HG02973 (cell line): ENCODE data around the gene MARK3.

Experiments
- ATAC-seq: cut with Tn5 transposase; IDR thresholded peaks from one replicate; pipeline ENCODE4 v1.9.1; 2021; ENCODE audit warnings: moderate library complexity; ENCODE audit not compliant: unreplicated experiment

MARK3 gene

DNA sequence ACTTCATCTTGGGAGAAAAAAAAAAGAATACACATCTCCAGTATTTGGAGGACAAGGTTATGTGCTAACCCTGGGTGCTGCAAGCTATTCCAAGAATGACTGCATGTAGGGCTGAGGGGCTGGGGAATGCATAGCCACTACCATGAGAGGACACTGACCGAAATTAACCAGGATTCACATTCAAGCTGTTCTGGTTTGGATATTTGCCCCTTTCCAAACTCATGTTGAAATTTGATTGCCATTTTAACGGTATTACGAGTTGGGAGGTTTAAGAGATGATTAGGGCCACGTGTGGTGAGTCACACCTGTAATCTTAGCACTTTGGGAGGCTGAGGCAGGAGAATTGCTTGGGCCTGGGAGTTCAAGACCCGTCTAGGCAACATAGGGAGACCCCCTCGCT, 18.5 kb upstream of the MARK3 start:
- no peak for ATAC-seq

DNA sequence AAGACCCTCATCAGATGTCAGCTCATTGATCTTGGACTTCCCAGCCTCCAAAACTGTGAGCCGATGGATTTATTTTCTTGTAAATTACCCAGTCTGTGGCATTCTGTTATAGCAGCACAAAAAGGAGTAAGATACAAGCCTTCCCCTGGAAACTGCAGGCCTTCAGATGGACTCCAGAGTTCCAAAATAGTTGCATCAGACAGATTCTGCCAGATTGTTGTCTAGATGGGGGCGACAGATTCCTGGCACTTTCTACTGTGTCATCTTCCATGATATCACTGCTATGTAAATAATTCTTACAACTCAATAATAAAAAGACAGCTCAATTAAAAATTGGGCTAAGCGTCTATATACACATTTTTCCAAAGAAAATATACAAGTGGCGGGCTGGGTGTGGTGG, 17.2 kb upstream of the MARK3 start:
- no peak for ATAC-seq

DNA sequence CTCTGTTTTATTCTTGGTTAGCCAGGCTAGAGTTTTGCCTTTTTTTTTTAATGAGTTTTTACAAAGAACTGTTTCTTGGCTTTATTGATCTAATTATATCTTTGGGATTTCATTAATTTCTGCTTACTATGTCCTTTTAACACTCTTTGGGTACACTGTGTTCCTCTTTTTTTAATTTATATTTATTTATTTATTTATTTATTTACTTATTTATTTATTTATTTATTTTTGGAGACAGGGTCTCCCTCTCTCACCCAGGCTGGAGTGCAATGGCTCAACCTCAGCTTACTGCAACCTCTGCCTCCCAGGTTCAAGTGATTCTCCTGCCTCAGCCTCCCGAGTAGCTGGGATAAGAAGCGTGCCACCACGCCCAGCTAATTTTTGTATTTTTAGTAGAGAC, 15.1 kb upstream of the MARK3 start:
- no peak for ATAC-seq

DNA sequence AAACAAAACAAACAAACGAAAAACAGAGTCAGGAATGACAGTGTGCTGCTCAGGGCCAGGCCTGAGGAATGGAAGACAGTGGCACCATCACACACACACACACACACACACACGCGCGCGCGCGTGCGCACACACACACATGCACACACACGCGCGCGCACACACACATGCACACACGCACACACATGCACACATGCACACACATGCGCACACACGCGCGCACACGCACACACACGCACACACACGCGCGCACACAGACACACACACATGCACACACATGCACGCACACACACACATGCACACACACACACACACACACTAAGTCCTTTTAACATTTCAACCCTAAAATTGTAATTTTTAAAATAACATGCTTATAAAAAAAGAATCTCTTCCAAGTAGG, 13.2 kb upstream of the MARK3 start:
- no peak for ATAC-seq

DNA sequence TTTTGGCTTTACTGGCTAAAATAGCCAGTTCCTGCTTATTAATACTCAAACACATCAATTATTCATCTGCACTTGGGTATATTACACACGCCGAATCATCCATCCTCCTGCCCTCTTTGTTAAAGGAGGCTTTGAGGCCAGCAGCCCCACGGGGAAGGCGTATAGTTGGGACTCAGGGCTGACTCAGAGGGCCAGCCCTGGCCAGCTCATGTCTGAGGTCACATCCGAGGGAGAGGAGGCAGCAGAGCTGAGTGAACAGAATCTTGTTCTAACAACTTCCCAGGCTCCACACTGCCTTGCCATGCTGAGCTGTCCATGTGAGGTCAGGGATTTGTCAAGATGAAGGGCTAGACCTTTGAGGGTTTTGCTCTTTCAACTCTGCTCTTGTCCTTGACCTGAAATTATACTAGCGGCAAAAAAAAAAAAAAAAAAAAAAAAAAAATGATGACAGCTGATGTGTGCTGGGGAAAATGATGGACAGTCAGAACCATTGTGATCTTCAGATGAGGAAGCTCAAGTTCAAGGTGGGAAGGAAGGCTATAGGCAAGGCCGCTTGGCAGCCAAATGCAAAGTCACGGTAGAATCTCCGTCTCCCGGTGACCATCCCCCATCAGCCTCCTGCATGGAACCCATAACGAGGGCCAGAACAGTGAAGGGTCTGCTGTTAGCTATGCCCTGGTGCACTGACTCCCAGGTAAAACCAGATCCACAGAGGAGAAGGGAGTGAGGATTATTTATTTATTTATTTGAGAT, 12.5 kb upstream of the MARK3 start:
- ATAC-seq: no peak

DNA sequence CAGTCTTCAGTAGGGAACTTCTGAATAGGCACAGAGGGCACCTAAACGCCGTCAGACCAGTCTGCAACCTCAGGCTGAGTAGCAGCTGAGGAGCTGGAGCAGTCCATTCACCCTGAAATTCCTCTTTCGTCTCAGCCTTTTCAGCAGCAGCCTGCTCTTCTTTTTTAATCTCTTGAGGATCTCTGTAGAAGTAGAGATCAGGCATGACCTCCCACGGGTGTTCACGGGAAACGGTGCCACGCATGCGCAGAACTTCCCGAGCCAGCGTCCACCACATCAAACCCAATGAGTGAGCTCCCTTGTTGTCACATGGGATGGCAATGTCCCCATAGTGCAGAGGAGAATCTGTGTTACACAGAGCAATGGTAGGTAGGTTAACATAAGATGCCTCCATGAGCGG, 11.1 kb upstream of the MARK3 start:
- no peak for ATAC-seq

DNA sequence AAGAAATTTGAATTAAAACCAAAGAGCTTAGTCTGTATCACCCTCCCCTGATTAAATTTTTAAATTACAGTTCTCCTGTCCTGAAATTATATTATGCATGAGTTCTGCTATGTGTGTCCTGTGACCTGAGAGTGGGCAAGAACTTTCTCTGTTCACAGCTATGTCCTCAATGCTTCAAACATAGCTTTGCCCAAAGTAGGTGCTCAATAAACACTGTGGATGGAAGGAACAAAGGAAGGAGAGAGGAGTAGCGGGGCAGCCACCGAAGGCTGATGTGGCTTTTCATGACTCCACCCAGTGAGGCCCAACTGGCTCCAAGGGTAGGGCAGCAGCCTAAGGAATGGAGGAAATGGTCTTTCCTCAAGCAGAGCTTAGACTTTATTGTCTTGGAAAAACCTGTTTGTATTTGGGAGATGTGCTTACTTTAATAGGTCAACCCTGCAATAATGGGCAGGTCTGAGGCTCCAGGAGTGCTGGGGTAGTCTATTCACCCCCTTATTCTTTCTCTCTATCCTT, 7.6 kb upstream of the MARK3 start:
- ATAC-seq: no peak

DNA sequence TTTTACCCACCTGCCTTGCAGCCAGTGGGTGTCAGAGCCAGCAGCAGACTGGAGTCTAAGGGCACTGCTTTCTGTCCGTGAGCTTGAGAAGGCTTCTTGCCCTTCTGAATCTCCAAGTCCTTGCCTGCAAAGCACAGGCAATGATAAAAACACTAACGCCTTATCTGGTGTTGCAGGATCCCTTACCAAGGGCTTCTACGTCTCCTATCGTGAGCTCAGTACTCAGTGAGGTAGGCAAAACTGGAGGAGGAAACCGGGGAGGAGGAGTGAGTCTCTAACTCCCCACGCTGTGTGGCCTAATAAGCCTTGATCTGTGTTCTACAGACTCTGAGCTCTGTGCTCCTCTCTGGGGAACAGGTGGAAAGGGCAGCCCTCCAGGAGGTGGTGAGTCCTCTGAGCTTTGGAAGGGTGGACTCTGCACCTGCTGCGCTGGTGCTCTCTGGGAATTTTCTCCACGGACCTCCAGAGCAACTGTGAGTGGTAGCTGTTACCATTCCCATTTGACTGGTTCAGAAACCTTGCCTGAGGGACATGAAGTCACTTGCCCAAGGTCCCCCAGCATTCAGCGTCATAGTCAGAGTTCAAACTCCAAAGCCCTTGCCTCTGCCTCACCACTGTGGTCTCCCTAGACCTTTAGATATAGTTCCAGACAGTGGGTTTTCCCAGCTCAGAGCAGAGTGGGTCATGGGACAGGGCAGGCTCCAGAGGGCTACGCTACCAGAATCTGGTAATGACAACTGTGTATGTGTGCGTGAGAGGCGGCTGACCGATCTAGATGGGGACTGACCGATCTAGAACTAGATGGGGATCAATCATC, 7.0 kb upstream of the MARK3 start:
- ATAC-seq: no peak

DNA sequence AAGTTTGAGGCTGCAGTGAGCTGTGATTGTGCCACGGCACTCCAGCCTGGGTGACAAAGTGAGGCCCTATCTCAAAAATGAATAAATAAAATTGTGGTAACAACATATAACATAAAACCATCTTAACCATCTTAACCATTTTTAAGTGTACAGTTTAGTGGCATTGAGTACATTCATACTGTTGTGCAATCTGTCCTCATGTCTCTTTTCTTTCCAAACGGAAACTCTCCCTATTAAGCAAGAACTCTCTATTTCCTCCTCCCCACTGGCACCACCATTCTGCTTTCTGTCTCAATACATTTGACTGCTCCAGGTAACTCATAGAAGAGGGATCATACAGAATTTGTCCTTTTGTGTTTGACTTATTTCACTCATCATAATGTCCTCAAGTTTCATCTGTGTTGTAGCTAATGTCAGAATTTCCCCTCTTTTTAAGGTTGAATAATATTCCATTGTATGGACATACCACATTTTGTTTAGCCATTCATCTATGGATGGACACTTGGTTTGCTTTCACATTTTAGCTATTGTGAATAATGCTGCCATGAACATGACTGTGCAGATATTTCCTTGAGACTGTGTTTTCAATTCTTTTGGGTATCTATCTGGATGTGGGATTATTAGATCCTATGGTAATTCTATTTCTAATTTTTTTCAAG, 4.4 kb upstream of the MARK3 start:
- ATAC-seq: no peak

DNA sequence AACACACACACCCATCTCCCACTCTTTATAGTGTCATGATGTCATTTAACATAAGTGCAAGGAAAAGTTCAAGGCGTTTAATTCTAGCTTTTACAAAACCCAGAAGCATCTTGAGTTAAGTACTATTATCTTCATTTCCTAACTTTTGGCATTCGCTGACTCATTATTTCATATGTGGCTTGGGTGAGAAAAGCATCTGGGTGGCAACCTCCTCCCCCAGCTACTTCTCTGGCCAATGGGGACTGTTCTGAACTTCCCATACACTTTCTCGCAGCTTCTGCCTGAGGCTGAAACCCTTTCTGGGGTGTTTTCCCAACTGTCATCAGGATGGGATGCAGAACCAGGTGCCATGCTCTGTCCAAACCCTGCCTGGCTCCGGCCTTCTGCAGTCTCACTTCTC, 2.8 kb upstream of the MARK3 start:
- no peak for ATAC-seq

DNA sequence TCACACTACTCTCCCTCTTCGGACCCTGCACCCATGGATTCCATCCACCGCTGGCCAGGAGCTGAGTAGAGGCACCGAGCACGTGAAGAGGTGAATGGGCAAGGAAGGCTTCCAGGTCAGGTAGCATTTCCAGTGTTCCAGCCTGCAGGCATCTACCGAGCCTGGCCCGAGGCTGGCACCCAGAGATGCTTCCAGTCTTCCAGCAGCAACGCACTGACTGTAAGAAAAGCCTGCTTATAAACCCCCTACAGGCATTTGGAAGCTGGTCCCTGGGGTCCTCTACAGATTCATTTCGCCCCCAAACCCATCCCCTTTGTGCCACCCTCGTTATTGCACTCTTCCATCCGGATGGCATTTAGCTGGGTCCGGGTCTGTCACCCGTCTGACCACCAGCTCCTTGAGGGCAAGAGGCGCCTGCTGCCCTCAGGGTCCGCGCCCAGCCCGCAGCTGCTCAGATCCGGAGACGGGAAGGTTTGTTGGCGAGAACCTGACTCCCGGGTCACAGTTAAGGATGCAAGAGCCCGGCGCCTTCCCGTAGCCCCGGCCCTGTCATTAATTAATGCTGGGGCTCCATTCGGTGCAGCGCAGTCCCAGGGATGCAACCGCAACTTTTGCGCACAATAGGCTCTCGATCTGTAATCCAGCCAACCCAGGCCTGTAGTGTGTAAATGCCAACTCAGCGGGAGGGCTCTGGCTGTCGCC, 614 bp upstream of the MARK3 start:
- ATAC-seq: no peak

DNA sequence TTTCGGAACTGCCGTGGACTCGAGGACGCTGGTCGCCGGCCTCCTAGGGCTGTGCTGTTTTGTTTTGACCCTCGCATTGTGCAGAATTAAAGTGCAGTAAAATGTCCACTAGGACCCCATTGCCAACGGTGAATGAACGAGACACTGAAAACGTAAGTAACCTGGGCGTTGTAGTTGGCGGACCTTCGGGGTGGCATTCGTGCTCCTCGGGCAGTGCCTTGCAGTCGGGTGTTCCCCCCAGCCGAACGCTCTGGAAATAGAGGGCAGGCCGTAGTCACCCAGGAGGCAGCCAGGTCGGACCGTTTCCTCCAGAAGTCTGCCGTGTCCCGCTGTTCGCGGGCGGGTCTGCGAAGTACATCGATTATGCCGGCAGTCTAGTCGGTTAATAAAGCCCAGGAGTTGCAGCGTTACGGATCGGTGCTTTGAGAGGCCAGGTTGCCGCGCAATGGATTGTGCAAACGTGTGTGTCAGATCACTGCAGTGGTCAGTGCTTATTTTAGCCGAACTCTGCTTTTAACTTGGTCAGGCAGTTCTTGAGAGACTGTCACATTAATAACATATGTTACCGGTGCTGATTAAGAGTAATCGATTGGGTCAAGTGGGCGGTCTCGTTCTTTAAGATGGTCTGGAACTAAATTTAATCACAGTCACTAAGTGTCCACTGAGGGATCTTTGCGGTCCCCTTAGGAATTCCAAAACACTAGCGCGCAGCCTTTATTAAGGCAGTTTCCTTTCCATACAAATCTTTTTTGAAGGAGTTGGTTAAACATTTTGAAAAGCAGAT, 906 bp downstream of the MARK3 start:
- ATAC-seq: no peak

DNA sequence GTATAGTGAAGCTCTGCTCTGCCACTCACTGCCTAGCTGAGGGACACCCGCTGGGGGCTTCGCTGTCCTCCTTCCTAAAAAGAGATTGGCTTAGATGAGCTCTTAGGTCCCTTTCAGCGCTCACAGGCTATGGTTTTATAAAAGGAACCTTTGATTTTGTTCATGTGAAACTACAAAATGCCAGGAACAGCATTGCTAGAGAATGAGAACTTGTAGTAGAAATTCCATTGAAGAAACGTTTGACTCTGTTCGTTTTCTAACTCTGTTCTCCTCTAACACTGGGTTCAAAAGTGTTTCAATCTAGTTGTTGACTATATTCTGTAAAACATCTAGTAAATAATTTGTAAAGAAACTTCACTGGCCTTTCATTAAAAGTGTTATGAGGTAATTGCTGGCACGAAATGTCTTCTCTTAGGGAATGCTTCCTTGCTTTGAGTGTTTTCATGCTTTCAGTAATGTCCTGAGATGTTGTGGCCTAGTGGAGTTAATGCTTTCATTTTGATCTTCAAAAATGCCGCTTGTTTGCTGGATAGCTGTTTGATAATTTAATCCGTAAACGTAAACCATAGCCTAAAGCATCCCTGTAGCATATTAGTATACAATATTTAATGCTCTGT, 1.6 kb downstream of the MARK3 start:
- no peak for ATAC-seq

DNA sequence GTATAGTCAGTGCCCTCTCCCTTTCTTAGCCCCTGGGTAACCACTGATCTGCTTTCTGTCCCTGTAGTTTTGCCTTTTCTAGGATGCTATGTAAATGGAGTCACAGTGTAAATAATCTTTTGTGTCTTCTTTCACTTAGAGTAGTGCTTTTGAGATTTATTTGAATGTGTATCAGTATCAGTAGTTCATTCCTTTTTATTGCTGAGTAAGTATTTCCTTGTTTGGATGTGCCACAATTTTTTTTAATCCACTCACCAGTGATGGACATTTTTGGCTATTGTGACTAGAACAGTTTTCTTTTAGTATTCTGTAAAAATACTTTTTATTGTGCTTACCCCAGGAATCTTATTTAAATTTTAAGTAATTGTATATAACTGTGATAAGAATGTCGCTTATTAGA, 3.4 kb downstream of the MARK3 start:
- ATAC-seq: no peak

DNA sequence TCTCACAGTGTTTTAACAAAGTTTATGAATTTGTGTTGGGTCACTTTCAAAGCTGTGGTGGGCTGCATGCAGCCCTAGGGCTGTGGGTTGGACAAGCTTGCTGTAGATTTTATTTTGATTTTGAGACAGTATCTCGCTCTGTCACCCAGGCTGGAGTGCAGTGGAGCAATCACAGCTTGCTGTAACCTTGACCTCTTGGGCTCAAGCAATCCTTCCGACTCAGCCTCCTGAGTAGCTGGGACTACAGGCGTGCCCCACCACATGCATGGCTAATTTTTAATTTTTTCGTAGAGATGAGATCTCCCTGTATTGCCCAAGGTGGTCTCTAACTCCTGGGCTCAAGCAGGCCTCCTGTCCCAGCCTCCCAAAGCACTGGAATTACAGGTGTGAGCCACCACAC, 5.4 kb downstream of the MARK3 start:
- ATAC-seq: no peak

DNA sequence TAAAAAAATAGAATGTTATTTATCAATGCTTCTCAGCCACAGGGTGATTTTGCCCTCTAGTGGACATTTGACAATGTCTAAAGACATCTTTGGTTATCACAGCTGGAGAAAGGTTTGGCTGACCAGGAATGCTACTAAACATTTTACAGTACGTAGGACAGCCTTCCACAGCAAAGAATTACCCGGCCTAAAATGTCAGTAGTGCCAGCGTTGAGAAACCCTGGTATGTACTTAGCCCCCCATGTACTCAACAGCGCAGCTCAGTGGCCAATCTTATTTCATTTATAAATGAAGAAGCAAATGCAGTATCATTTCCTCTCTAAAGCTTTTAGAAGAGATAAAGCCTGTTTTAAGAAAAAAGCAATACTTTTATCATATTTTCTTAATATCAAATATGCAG, 5.8 kb downstream of the MARK3 start:
- ATAC-seq: no peak

DNA sequence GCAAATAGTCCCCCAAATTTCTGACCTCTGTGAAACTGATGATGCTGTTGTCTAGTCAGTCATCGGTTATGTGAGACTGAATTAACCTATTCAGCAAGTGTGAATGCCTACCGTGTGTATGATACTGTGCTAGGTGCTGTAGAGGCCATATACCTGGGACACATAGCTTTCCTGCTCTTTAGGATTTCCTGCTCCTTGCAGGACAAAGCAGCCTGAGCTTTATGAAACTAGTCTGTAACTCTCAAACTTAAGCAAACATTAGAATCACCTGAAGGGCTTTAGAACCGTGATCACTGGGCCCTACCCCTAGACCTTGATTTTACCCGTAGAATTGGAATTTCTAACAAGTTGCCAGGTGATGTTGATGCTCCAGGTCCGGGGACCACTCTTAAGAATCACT, 6.9 kb downstream of the MARK3 start:
- ATAC-seq: no peak

DNA sequence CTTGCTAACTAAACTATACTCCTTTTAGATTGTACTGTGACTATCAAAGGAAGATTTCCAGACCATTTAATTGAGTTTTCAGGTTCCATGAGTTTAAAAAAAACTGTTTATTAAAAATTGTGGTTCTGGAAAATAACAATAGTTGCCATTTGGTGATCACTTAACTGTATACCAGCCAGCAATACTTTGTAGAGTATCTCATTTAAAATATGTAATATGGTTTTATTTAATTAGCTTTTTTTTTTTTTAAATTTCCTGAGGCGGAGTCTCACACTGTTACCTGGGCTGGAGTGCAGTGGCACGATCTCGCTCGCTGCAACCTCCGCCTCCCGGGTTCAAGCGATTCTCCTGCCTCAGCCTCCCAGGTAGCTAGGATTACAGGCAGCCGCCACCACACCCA, 7.4 kb downstream of the MARK3 start:
- ATAC-seq: no peak

DNA sequence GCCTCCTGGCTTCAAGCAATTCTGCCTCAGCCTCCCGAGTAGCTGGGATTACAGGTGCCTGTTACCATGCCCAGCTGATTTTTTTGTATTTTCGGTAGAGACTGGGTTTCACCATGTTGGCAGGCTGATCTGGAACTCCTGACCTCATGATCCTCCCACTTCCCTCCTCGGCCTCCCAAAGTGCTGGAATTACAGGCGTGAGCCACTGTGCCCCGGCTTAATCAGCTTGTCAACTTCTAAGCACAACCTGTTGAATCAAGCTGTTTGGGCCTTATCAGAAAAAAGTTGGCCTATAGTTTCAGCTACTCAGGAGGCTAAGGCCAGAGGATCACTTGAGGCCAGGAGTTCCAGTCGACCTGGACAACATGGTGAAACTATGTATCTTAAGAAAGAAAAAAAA, 7.9 kb downstream of the MARK3 start:
- no peak for ATAC-seq
